Testis (tissue), 2 donors: ENCODE results near the gene PAPOLA.

Experiments used
- CTCF ChIP-seq, 3 experiments: fragments of 450-650 bp in 2 of 3; fragments of 200-600 bp in 1 of 3; sonication (generic) in 1 of 3; IDR thresholded peaks; one replicate each; pipeline ENCODE4 v1.5.1; 2016 to 2019; ENCODE audit warnings: antibody characterized with exemption in 3 of 3, mild to moderate bottlenecking in 2 of 3, moderate library complexity in 1 of 3
- POLR2A ChIP-seq: fragments of 450-650 bp; IDR thresholded peaks from one replicate; pipeline ENCODE4 v1.6.1; 2017; ENCODE audit warnings: antibody characterized with exemption, mild to moderate bottlenecking, moderate library complexity

GRCh38 chr14:96573473-96574100 lies 71.4 kb downstream of the PAPOLA start:
- TF ChIP-seq CTCF (IDR thresholded peaks at IDR 0.05) (no peak), POLR2A (no peak)
